MM.1S (cell line): Measurements from ENCODE around the gene HABP2.

Source experiments
- CTCF ChIP-seq: fragments of 300-600 bp; sonication (generic); IDR thresholded peaks from 2 replicates; pipeline ENCODE4 v1.5.1; 2016; ENCODE audit warnings: antibody characterized with exemption, low read length, mixed read lengths
- EZH2 ChIP-seq: fragments of 300-600 bp; sonication (generic); optimal IDR thresholded peaks from 2 replicates; pipeline ENCODE3; 2017; ENCODE audit warnings: low read depth, mild to moderate bottlenecking, antibody characterized with exemption, low read length, mixed read lengths
- EZH2phosphoT487 ChIP-seq: fragments of 300-600 bp; sonication (generic); IDR thresholded peaks from 2 replicates; pipeline ENCODE4 v1.6.1; 2018; ENCODE audit warnings: antibody characterized with exemption, low read length

DNA sequence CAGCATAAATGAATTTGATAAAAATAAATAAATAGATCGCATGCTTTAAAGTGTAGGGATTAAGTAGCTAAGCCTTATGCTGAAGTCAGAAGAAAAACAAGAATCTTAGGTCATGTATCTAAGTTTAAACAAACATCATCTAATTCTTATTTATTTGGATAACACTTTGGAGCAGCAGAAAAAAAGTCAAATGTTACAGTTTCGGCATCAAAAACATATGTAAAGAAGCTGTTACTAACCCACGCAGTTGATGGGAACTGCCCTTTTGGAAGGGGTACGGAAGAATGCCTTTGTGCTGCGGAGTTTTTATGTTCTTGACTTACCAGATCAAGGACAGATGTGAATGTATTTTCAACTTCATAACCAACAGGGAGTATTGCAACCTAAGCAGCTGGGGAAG lies 37.3 kb upstream of the HABP2 start:
- TF ChIP-seq CTCF = no peak
- TF ChIP-seq EZH2phosphoT487 = no peak
- no peak for TF ChIP-seq EZH2
